ENCODE measurements around the gene ITPR1.

ITPR1 gene

DNA sequence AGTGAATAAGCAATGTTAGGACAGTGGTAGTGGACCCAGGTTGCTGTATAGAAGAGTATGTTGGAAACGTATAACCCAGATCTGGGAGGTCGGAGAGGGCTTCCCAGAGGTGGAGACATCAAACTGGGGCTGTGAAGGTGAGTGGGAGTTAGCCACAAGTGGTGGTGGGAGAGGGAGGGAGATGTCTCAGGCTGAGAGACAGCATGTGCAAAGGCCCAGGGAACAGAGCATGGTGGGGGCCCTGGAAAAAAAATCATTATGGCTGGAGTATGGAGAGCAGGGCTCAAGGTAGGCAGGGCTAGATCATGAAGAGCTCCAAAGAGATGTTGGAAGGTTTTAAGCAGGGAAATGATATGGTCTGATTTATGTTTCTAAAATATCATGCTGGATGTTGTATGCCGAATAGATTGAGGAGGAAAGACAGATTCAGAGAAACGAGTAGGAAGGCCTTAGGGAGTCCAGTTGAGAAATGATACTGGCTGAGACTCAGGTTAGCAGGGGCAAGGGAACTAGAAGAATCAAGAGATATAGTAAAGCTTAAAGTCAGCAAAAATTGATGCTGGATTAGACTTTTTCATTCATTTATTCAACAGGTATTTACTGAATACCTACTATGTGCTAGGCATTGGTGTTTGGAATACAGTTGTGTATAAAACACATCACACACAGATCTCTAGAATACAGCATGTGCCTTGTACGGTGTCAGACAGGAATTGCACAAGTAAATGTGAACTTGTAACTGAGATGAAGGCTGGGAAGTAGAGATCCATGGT, 17.0 kb downstream of the ITPR1 start:
- DNase-seq (ENCODE audit: low read depth): no peak

DNA sequence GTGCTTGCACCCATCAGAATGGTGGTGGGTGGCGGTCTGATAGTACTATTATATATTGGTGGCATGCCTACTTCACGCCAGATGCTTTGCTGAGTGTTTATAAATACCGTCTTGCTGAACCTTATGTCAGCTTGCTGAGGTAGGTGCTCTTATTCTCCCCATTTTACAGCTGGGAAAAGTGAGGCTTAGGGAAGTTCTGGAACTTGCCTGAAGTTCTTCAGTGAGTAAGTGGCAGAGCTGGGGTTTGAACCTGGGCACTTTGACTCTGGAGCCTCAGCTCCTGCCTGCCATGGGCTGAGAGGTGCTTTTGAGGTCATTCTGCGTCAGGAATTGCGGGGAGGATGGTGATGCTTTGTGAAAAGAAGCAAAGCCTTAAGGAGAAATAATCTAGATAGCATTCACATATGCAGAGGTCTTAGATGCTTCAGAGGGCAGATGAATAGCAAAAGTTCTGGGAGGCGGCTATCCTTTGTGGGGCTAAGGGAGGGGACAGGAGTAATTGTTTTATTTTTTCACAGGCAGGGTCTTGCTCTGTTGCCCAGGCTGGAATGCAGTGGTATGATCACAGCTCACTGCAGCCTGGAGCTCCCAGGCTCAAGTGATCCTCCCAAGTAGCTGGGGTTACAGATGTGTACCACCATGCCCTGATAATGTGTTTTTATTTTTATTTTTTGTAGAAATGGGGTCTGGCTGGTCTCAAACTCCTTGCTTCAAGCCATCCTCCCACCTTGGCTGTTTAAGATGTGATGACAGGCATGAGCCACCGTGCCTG, 18.5 kb downstream of the ITPR1 start:
- DNase-seq (ENCODE audit: low read depth): no peak

DNA sequence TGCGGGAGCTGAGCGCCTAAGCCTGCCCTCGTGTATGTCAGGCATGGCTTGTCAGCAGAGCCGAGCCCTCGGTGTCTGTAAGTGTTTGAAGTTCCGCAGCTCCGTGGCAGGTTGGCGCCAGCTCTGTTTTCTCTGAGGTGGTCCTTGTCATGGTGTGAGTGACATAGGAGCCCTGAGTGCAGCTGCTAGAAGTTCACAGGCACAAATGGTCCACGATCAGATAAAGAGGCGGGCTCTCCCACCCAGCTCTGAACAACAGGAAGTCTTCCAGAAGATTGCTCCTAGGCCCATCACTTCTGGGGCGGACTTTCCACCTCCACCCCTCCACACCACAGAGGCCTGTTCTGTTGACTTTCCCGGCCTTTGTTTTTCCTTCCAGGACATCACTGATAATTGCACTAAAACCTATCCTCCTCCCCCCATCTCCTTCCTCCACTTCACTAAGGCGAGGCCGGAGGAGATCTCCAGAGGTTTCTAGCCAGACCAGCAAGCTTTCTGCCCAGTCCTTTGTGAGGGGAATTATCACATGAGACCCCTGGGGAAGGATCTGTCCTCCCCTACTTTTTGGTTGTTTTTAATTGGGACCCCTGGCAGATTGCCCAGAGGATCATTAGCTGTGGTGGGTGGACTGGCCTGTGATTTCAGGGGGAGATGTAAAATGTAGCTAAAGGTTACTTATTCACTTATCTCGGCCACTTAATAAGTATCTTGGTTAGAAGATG, 19.9 kb downstream of the ITPR1 start:
- DNase-seq (ENCODE audit: low read depth): no peak

DNA sequence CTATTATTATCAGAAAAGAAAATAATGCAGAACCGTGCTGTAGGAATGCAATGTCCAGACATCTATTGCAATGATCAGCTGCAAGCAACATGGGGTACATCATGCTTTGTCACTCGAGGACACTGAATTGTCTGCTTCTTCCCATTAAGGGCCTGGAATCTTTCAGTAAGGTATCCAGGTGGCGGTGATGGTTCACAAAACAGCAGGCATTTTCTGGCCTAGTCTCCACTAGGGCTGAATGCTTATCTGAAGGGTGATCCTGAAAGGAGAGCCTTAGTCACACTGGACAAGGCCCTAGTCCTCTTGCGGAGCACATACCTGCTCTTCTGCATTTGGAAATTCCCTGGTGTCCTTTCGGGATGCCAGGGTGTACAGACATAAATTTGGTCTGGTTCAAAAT, 21.2 kb downstream of the ITPR1 start:
- no peak for DNase-seq (ENCODE audit: low read depth)

DNA sequence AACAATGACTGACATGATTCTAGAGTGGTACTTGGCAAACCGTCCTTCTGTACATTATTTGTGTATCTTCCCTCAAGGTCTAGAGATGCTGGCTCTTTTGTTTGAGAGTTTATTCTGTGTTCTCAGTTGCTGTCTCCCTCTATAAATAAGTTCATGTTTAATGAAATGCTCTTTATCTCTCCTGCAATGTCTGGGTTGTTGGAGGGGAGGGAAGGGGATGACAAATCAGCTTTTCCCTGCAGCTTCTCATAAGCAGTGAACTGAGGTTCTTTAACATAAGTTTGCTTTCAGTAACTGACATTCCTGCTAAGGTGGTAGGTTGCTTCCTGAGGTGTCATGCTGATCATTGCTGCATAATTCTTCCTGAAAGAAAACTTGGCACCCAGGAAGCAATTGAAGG, 21.8 kb downstream of the ITPR1 start:
- DNase-seq (ENCODE audit: low read depth): no peak

DNA sequence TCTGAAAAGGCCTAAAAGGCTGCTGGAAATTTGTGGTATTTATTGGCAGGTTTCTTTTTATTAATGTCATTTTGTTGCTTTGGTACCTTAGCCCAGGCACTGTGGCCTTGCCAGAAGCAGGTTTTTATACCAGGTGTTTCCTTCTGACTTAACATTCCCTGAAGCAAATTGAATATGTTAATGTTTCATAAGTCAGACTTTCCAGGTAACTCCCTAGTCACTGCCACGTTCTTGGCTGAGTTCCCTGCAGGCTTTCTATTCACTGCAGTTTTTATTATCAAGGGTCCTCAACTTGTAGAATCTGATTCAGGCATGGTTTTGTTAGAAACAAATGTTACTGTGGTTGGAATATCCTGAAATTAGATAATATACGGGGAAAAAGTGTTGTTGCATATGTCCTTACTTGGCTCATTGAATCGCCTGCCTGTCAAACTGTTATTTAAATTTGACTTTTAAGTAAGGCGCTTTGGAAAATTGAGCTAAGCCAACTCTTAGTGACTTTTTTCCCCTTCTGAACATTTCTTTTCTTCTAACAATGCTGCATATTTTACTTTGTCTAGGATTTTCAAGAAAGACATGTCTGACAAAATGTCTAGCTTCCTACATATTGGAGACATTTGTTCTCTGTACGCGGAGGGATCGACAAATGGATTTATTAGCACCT, 22.9 kb downstream of the ITPR1 start:
- no peak for DNase-seq (ENCODE audit: low read depth)

DNA sequence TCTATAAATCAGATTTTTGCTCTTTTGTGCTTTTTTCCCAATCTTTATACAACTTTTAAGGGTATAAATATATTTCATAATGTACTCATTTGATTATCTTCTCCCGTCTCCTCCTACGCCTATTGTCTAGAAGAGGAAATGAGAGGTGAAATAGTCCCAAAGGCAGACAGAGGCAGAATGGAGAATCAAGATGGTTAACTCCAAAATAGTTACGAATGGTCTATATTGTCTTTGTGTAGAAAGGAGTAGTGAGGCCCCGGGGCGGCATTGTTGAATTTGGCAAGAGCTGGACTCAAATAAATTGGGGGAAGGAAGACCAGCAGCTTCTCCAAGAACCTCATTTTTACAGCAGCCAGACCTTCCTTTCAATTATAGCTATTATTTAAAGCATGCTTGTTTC, 23.9 kb downstream of the ITPR1 start:
- no peak for DNase-seq (ENCODE audit: low read depth)

DNA sequence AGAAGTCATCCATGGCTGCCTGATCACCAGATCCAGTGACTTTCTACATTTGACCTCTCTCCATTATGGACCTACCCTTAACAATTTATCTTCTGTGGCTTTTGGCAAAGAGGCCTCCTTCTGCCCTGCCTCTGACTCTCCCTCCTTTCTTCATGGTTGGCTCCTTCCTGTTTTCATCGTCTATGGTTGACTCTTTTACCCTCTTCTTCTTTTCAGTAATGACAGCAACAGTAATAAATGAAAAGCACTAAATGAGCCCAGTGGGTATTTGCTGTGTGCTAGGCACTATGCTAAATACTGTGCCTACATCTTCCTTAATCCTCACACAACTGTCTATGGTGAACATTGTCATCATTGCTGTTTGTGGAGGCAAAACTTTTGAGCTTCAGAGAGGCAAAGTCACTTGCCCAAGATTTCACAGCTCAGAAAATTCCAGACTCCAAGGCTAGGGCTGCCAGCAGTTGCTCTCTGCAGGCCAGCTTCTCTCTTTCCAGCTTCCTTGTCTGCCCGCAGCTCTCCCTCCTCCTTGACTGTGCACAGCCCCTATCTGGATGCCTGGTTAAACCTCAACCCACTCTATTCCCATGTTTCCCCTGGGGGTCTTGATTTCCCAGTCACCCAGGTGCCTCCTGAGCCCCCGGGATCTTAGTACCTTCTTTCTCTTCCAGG, 24.6 kb downstream of the ITPR1 start:
- no peak for DNase-seq (ENCODE audit: low read depth)

DNA sequence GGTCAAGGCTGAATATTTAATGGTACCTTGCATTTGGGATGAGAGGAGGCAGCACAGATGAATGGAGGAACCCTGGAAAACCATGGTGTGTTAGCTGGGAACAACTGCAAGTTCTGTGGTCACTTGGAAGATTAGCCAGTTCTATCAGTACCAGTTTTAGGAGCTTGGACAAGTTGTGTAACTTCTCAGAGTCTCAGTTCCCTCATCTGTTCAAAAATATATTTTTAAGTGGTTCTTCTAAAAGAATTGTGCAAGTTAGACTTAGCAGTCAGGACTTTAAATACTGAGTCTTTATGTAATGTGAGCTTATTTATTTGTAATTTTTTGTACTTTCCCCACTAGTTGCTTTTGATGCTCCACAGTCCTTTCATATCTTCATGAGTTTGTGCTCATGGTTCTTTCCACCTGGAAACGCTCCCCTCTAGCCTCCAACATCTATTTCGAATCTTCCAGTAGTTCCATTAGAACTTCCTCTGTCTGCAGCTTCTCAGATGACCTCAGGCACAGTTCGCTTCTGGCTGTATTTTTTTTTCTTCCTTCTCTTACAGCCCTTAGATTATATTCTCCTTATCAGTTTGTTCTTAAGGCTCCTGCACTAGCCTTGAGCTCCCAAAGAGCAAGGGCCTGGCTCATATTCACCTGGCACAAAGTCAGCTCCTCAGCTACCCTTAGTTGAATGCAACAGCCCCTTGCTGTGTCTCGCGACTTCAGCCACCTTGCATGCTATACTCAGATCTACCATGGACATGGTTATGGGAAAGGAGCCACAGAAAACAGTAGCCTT, 27.1 kb downstream of the ITPR1 start:
- DNase-seq (ENCODE audit: low read depth): no peak

DNA sequence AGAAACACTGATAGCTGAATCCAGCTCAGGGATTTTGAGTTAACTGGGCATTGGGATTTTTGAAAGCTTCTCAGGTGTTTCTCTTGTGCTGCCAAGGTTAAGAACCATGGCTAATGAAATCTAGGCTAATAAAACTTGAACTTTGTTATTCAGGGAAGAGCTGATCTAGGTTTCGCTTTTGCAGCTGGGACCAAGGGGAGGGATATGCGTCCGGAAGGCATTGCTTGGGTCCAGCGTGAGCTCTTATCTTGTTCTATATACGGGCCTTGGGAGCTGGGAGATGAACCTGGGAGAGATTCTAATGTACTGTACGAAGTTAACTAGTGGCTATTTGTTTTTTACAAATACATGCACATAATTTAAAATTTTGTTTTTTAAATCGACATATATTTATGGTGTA, 29.8 kb downstream of the ITPR1 start:
- no peak for DNase-seq (ENCODE audit: low read depth)

DNA sequence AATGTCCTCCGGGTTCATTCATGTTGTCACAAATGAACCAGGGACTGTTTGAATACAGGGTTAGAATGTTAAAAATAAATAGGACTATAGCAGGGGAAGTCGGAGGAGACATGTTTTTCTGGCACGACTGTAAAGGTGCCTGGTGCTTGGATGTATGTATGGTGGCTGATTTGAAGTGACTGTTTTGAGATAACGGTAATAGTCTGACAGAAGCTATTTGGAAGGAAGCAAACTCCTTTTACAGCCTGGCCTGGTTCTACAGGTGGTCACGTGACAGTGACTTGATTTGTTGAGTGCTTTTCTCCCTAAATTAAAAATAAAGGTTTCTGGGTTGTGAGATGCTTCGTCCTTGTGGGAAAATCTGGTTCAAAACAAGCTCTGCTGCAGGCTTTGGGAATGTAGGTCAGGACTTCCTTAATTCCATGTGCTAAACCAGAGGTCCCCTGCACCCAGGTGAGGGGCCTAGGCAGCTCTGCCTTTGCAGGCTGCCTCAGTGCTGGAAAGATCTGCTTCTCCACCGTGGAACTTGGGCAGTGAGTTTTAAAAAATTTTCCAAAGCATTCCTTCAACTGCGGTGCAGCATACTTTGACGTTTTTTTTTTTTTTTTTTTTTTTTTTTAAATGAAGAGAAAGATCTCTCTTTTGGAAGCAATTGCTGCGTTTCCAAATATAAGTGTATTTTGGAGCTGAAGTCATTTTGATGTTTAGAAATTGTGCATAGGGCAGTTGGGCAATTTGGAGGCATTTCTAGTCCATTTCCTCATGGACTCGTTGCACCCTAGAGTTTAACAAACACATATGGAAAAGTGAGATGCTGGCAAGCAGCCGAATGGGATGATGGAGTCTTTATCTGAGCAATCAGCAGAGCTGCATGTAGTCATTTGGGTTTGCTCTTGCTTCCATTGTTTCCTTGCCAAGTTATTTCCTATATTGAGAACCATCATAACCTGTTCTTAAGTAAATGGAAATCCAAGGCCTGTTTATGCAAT, 30.9 kb downstream of the ITPR1 start:
- DNase-seq (ENCODE audit: low read depth): peak; percentile 11

DNA sequence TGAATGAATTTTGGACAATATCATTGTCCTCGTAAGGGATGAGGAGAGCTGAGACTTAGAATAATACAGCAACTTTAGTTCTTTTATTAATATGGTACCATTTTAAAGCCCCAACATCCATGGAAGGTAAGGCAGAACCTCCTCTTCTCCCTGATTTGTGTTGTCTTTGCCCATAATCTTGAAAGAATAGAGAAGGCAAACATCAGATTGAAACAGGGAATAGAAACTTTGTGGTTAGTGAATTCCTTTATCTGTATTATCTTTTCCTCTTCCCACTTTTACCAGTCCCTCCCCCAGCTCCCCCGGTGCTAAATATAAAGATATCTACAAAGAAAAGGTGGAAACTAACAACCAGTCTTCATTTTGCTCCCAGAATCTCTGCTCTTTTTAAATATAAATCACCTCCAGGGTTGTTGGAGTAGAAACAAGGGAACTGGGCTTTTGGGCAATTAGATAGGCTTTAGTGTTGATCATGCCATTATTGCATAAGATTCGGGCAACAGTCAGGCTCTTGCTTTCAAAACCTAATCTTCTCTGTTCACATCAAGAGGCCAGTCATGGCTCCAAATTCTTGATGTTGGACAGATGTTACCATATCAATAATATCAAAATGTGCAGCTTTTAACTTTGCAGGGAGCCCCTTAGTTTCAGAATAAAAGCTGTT, 32.5 kb downstream of the ITPR1 start:
- no peak for DNase-seq (ENCODE audit: low read depth)

DNA sequence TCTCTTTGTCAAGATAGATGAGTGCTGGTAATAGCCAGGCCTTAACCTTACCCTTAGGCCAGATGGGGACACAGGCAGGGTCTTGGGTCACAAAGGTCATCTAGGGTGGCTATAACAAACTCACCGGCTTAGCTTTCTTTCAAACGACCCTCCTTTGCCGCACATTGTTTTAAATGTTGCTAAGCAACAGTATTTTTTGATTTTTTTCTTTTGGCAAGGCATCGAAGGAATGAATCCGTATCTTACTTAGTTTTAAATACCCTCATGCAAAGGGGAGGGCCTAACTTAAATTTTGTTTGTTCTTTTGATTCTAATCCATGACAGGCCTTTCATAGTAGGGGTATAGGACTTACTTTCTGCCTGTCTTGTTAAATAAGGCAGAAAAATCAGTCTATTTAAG, 35.2 kb downstream of the ITPR1 start:
- DNase-seq (ENCODE audit: low read depth): no peak

DNA sequence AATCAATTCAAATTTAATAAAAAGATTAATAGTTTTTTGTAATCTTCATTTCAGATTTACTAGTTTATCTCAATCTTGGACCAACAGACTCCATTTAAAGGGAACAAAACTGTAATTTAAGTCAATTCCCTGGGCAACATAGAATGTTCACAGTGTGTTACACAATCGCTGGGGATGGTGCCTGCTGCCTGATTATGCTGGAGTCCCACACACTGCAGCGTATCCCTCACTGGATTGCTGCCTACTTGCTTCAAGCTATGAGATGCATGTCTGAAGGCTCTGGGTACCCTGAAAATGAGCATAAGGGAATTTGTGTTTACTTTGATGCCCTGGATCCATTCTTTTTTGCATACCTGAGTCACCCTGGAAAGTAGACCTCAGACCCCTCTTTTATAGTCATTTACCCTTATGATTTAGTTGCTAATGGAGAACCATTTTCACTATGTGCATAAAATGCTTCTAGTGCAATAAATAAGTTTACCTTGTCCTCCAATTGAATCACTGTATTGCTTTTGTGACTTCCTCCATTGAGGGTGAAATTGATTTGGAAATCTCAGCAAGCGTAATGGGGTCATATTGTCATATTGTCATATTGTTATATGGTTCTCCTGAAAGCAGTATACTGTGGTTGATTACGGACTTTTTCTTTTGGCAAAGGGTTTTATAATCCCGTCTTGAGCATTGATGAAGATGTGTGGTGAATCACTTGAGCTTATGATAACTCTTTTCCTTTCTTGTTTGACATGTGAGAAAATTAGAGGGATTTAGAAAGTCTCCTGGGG, 35.9 kb downstream of the ITPR1 start:
- no peak for DNase-seq (ENCODE audit: low read depth)

DNA sequence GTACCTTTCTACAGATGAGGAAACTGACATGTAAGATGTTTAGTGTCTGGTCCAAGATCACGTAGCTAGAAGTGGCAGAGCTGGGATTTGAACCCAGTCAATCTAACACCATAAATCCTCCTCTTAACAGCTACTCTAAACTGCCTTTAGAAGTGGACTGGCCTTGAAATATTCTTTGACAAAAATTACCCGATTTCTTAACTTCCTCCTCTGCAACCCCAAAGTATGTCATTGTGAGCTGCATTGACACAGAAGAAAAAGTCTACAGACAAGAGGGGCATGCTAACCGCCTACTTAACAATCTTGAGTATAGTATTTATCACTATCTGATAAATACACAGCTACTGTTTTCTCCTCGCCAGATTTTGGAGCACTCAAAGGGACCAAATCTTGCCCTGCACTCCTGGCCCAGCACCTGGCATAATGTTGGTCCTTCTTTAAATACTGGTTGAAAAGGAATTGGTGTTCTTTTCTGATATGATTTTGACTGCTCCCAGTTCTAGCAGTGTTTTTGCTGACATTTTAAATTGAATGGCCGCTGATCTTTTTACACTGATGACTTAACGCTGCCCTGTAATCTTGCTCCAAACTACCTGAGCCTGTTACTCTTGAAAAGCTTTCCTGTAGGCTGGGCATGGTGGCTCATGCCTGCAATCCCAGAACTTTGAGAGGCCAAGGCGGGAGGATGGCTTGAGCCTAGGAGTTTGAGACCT, 36.9 kb downstream of the ITPR1 start:
- DNase-seq (ENCODE audit: low read depth): no peak

DNA sequence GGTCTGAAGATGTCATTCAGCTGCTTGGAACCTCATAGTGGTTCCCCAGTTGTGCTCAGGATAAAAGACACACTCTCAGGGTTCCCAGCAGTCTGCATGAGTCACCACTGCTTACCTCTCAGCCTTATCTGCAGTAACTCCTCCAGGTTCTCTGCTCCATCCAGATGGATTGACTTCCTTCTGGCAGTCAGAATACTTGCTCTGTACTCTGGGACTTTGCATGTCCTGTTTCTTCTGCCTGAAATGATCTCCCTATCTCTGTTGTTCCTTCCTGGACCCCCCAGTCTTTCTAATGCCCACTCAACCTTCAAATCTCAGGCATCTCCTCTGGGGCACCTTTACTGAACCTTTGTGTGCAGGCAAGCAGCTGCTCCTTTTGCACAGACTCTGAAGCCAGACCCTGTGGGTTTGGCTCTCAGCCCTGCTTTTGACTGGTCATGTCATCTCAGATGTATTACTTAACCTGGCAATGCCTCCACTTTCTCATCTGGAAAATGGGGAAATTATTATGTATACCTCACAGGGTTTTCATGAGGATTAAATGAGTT, 38.4 kb downstream of the ITPR1 start:
- no peak for DNase-seq (ENCODE audit: low read depth)

DNA sequence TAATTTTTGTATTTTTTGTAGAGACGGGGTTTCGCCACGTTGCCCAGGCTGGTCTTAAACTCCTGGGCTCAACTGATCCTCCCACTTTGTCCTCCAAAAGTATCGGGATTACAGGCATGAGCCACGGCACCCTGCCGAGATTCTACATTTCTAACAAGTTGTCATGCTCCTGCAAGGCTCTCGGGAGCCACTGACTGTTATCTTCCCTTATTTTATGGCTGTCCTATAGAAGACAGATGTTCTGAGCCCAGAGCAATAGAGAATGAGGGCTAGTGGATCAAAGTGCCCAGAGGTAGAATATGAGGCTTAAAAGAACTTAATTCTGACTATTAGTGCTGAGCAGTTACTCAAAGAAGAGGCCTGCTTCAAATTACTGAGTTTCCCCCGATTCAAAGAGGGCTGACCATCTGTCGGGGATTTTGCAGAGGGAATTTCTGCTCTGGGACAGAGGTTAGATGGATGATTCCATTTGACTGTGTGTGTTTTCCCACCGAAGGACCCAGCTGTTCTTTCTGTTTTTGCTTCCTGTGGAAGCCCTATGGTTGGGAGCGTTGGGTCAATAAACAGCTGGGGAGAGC, 39.5 kb downstream of the ITPR1 start:
- no peak for DNase-seq (ENCODE audit: low read depth)
